ENCODE measurements around the gene STAC3. TPM values are rescaled to one million over a fixed set of nuclear protein-coding genes. Genes with fewer than 3 reads are reported as not detected.

STAC3 gene
- total and polyA plus RNA-seq, 2 of the 13 experiments (the other 11 are each of a cell fraction or from before 2014, with no cell fraction given) = 0.18 to 0.22 TPM

GRCh38 chr12:57235017-57235727 is 15.8 kb downstream of the STAC3 start:
- no peak overlapping the region for H3K9ac ChIP-seq (ENCODE audit: insufficient read depth, low read depth, low read length)
- ATAC-seq = peak; percentile 10
- CTCF ChIA-PET (ENCODE audit: low intra/inter-chr PET ratio, low total read pairs) = interaction anchor here (1.1 to 11.7 kb wide), 2 partner anchors 11 to 21 kb away, joined by 3 to 308 read pairs; partner anchors contain the start of gene NXPH4
- TF ChIP-seq ZNF605 (CRISPR knock-in tag; IDR thresholded peaks at IDR 0.05) = 0 out of 2 replicates have a peak, but pooled peaks have one; percentile 11
- TF ChIP-seq, protein P1, sequence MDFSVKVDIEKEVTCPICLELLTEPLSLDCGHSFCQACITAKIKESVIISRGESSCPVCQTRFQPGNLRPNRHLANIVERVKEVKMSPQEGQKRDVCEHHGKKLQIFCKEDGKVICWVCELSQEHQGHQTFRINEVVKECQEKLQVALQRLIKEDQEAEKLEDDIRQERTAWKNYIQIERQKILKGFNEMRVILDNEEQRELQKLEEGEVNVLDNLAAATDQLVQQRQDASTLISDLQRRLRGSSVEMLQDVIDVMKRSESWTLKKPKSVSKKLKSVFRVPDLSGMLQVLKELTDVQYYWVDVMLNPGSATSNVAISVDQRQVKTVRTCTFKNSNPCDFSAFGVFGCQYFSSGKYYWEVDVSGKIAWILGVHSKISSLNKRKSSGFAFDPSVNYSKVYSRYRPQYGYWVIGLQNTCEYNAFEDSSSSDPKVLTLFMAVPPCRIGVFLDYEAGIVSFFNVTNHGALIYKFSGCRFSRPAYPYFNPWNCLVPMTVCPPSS (IDR thresholded peaks at IDR 0.05) = no peak
- no peak for TF ChIP-seq ZNF121 (CRISPR knock-in tag; IDR thresholded peaks at IDR 0.05)
- peak; percentile 78; the same call in 1 of the 2 replicates for TF ChIP-seq MTA1 (CRISPR knock-in tag; IDR thresholded peaks at IDR 0.05; ENCODE audit: borderline replicate concordance)
- TF ChIP-seq POLR2G (IDR thresholded peaks at IDR 0.05; ENCODE audit: low read depth, low read length) = peak; percentile 13
- TF ChIP-seq, protein P2, sequence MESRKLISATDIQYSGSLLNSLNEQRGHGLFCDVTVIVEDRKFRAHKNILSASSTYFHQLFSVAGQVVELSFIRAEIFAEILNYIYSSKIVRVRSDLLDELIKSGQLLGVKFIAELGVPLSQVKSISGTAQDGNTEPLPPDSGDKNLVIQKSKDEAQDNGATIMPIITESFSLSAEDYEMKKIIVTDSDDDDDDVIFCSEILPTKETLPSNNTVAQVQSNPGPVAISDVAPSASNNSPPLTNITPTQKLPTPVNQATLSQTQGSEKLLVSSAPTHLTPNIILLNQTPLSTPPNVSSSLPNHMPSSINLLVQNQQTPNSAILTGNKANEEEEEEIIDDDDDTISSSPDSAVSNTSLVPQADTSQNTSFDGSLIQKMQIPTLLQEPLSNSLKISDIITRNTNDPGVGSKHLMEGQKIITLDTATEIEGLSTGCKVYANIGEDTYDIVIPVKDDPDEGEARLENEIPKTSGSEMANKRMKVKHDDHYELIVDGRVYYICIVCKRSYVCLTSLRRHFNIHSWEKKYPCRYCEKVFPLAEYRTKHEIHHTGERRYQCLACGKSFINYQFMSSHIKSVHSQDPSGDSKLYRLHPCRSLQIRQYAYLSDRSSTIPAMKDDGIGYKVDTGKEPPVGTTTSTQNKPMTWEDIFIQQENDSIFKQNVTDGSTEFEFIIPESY (CRISPR knock-in tag; IDR thresholded peaks at IDR 0.05) = peak; percentile 96
- TF ChIP-seq FLYWCH1 (CRISPR knock-in tag; IDR thresholded peaks at IDR 0.05) = no peak
- peak; percentile 11; the same call in 1 of the 3 replicates for TF ChIP-seq MXI1 (IDR thresholded peaks at IDR 0.05; ENCODE audit: borderline replicate concordance, low read depth, low read length)
- peak; percentile 74 for TF ChIP-seq HNRNPK (IDR thresholded peaks at IDR 0.05; ENCODE audit: low read depth, low read length, poor library complexity, severe bottlenecking)
- TF ChIP-seq GABPB1 (CRISPR knock-in tag; IDR thresholded peaks at IDR 0.05) = peak; percentile 42; the same call in 1 of the 2 replicates
- TF ChIP-seq NR2F6 (IDR thresholded peaks at IDR 0.05) = peak; percentile 54; the same call in 1 of the 2 replicates
- TF ChIP-seq NR2F6 (CRISPR knock-in tag; IDR thresholded peaks at IDR 0.05) = peak; percentile 77
- peak; percentile 98 for TF ChIP-seq RBFOX2 (IDR thresholded peaks at IDR 0.05; ENCODE audit: low read depth, low read length)
- TF ChIP-seq NONO (IDR thresholded peaks at IDR 0.05) = no peak
- peak; percentile 26; the same call in 1 of the 2 replicates for TF ChIP-seq NONO (CRISPR knock-in tag; conservative IDR thresholded peaks at IDR 0.05)
- TF ChIP-seq ZNF652 (CRISPR knock-in tag; IDR thresholded peaks at IDR 0.05; ENCODE audit: borderline replicate concordance, low read depth) = peak; percentile 59; the same call in 1 of the 2 replicates
- TF ChIP-seq MED8 (CRISPR knock-in tag; IDR thresholded peaks at IDR 0.05; ENCODE audit: insufficient replicate concordance) = peak; percentile 49
- TF ChIP-seq HNRNPH1 (optimal IDR thresholded peaks at IDR 0.05; ENCODE audit: low read depth, low read length) = peak; percentile 89
- TF ChIP-seq, protein P3, sequence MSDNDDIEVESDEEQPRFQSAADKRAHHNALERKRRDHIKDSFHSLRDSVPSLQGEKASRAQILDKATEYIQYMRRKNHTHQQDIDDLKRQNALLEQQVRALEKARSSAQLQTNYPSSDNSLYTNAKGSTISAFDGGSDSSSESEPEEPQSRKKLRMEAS (IDR thresholded peaks at IDR 0.05) = peak; percentile 71
- TF ChIP-seq TOPORS (CRISPR knock-in tag; IDR thresholded peaks at IDR 0.05) = 0 out of 2 replicates have a peak, but pooled peaks have one; percentile 40
- no peak for TF ChIP-seq ZNF660 (CRISPR knock-in tag; IDR thresholded peaks at IDR 0.05; ENCODE audit: borderline replicate concordance, low read depth)
- peak; percentile 64; the same call in 1 of the 2 replicates for TF ChIP-seq SP5 (CRISPR knock-in tag; IDR thresholded peaks at IDR 0.05; ENCODE audit: borderline replicate concordance, low read depth)
- TF ChIP-seq KDM4B (CRISPR knock-in tag; IDR thresholded peaks at IDR 0.05) = no peak

More at GRCh38 chr12:57235017-57235727, 15.8 kb downstream of the STAC3 start:
- no peak overlapping the region for H3K4me2 ChIP-seq (ENCODE audit: low read depth, low read length)
- BruUV-seq (replicated peaks) = no TSS peak
- H4K20me1 ChIP-seq (ENCODE audit: insufficient read depth, low read length) = peaks cover 12% of the 10 kb centered on the region; the same call in 1 of the 2 replicates
- H3K9me3 ChIP-seq (ENCODE audit: low read length) = no peaks in the 10 kb centered on the region
- peaks cover 82% of the 10 kb centered on the region for H3K4me1 ChIP-seq (ENCODE audit: insufficient read depth, low read length)
- in situ Hi-C loops (cut with HindIII; ENCODE audit: extremely low pct_ligation_motif_present, low pct_unique_long_range_greater_than_20kb) = no loop called here
- intact Hi-C loops (cut with micrococcal nuclease; ENCODE audit: unreplicated experiment) = no loop called here
- POLR2A ChIA-PET = interaction anchor here (1.3 to 1.4 kb wide), 2 partner anchors 11 to 104 kb away, joined by 3 read pairs; no protein-coding TSS in a partner anchor
- H3K4me3 ChIP-seq (replicated peaks in 1 of 3; ENCODE audit: insufficient read depth in 1 of 3, low read depth in 2 of 3, low read length in 3 of 3) = peak overlapping the region in 1 of 3 experiments; percentile 37; a peak in 1 of 6 replicates
- no peak overlapping the region for H3K27ac ChIP-seq (ENCODE audit: extremely low read length, insufficient read depth, low read length)
- DNase-seq (ENCODE audit: low spot score) = peak; percentile 63
- H3K36me3 ChIP-seq (replicated peaks in 1 of 2; ENCODE audit: control insufficient read depth in 1 of 2, insufficient read depth in 2 of 2, low read length in 2 of 2) = peaks cover 20 to 34% of the 10 kb centered on the region in 2 experiments
- no peak overlapping the region for H2AFZ ChIP-seq (ENCODE audit: low read length)
- H3K27me3 ChIP-seq (ENCODE audit: control insufficient read depth in 1 of 2, insufficient read depth in 2 of 2, low read length in 2 of 2) = peaks cover 4 to 10% of the 10 kb centered on the region in 2 experiments; a peak in 4 of 5 replicates
- FAIRE-seq = no peak
- 86% methylated on average over 15 of the region's 26 CpGs for WGBS (ENCODE audit: low lambda C conversion rate)
- peaks cover 19% of the 10 kb centered on the region for H3K79me2 ChIP-seq (ENCODE audit: insufficient read depth, low read length)
